T-helper 1 cell (primary cell): Measurements from ENCODE around the gene VASN.
A peak's percentile ranks its signal among the peaks of the same experiment; 100 is the strongest.

ENCODE experiments used
- DNase-seq, 5 donors: peaks; one replicate each; pipeline ENCODE4 v3.0.0-alpha.2; 2012 to 2020

The VASN gene

GRCh38 chr16:4354512-4355409, 16.9 kb upstream of the VASN start:
- no peak for DNase-seq

DNA sequence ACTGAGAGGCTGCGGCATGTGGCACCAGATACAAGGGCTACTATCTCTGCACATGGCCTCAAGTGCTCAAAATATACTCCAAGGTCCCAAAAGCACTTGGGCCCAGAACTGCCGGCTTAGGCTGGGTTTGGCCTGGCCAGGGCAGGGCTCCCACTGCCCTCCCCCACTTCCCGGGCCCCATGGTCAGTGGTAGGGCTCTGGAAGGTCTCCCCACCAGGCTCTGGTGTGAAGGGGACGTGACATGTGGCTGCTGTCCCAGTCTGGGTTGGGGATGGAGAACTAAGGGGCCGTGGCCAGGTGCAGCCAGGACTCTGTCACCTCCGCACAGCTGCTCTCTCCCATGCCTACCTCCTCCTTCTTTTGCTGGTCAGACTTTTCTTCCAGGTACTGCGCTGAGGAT, 14.8 kb upstream of the VASN start:
- DNase-seq: no peak

DNA sequence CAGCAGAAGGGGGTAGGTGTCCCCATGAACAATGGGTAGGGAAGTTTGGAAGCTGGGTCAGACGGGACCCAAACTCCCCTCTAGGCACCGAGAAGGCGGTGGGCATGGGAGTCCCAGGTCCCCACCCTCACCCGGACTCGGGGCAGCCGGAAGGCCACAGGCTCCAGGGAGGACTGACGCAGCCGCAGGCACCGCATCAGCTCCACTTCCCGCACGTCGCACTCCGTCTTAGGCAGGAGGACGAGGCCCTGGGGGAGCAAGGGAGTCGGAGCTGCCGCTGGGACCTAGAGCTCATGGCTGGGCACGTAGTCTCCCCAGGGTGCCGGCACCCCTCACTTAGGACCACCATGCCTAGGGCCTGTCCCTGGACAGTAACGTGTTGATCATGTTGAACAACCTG, 13.4 kb upstream of the VASN start:
- no peak for DNase-seq

GRCh38 chr16:4358831-4359561, 12.7 kb upstream of the VASN start:
- DNase-seq: peak in 4 of 5 donors; percentile 35 to 59 (median 52)

- no peak for DNase-seq
Observed at GRCh38 chr16:4359914-4360313, 11.7 kb upstream of the VASN start.

DNA sequence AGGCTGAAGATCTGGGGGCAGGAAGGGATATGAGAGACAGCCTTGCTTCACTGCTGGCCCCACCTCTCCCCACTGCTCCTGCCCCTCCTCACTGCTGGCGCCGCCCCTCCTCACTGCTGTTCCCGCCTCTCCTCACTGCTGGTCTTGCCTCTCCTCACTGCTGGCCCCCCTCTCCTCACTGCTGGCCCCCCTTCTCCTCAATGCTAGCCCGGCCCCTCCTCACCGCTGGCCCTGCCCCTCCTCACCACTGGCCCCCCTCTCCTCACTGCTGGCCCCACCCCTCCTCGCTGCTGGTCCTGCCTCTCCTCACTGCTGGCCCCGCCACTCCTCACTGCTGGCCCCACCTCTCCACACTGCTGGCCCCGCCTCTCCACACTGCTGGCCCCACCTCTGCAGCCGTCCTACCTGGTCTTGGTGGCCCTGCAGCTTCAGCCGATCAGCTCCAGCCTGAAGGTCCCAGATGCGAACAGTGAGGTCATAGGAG, 11.1 kb upstream of the VASN start:
- DNase-seq: no peak

GRCh38 chr16:4361033-4361943, 10.4 kb upstream of the VASN start:
- DNase-seq: no peak

GRCh38 chr16:4361944-4362311, 9.7 kb upstream of the VASN start:
- DNase-seq: no peak

DNA sequence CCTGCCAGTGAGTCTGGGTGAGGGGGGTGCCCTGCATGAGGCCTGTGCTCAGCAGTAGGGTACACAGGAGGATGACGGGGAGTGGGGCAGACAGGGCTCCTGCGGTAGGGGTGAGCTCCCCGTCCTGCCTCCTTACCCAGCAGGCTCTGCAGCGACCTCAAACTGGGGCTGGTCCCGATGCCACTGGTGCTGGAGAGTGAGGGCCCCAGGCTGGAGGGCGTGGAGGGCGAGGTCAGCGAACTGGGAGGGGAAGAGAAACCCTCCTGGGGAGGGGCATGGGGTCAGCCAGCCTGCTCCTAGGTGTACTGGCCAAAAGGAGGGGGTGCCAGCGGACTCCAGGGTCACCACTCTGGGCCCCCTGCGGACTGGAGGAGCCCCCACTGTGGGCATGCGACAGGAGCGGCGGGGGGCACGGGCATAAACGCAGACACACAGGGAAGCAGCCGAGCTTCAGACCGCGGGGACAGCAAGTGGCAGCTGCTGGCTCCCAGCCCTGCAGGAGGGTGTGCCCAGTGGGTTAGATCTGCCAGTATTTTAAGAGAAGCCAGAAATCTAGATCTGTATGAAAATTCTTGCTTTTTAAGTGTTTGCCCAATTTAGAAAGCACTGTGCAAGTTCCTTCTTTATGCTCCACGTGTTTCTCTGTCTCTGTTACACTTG, 9.0 kb upstream of the VASN start:
- no peak for DNase-seq

DNA sequence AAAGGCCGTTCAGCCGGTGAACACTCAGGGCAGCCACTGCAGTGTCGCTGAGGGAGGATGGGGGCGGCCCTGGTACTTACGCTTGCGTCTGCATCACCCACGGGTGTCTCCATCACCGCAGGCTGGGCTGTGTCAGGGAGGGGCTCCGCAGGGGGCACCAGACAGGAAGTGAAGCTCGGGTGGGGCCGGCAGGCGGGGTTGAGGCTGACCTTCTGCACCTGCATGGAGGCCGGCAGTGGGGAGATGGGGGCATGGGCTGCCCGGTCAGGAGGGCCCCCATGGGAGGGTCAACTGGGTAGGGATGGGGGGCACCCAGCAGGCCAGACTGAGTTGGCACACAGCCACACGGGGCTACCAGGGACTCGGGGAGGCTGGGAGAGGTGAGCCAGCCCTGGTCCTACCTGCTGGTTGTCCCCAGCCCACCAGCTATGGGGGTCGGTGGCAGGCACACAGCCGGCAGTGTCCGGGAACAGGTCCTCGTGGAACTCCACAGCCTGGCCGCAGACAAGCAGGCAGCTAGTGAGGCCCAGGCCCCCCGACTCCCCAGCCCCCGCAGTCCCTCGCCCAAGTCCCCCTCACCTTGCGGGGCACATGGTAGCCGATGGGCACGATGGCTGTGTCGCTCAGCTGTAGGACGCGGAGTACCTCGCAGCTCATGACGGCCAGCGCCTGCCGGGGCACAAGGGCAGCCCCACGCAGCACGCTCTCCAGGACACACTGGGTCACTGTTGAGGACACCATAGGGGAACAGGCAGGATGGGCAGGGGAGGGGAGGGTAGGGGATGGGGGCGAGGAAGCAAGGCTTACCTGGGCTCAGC, 7.2 kb upstream of the VASN start:
- DNase-seq: no peak

DNA sequence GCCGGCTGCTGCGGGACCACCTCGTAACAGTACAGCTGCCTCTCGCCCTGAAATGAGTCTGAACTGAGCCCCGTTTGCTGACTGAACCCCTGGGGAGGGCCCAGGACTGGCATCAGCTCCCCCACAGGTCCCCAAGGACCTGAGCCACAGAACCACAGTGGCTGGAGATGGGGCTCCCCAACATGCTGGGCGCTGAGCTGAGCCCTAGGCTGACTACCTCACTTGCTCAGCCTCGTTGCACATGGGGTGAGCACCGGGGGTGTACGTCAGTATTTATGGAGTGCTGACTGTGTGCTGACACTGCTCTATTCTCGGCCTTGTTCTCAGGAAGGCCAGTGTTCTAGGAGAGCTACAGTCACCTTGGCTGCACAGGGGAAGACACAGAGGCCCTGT, 6.6 kb upstream of the VASN start:
- no peak for DNase-seq

DNA sequence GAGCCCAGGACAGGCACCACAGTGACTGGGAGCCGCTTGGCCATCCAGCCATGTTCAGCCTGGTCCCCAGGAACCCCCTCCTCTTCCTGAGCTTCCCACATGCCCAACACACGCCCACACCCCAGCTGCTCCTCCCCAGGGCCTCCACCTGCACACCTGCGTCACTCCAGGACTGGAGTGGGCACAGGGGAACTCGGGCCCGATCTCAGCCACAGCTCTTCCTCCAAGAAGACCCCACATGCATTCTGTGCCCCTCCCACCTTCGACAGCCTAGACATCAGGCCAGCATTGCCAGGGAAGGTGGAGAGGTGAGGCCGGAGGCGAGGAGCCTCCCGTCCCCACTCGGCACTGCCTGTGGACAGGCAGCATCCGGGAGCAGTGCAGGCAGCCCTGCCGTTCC, 6.0 kb upstream of the VASN start:
- no peak for DNase-seq

DNA sequence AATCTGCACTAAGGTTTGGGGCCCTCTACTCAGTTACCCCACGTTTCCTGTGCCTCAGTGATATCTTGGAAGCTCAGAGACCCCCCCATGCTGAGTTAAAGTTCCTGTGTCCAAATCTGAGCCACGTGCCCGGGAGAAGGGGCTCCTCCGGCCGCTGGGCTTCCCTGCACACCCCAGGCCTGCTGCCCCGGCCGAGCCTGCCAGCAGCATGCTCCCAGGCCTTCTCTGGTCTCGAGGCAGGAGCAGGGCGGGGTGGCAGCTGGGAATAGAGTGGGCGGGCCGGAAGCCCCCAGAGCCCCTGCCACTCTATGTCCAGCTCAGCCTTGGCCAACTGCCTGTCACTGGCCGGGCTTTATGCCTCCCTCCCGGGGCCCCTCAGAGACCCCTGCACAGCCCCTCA, 5.6 kb upstream of the VASN start:
- no peak for DNase-seq

- DNase-seq: no peak
Observed at GRCh38 chr16:4367393-4367856, 4.2 kb upstream of the VASN start.

GRCh38 chr16:4369007-4369733, 2.5 kb upstream of the VASN start:
- no peak for DNase-seq

GRCh38 chr16:4370151-4370550, 1.5 kb upstream of the VASN start:
- no peak for DNase-seq

DNA sequence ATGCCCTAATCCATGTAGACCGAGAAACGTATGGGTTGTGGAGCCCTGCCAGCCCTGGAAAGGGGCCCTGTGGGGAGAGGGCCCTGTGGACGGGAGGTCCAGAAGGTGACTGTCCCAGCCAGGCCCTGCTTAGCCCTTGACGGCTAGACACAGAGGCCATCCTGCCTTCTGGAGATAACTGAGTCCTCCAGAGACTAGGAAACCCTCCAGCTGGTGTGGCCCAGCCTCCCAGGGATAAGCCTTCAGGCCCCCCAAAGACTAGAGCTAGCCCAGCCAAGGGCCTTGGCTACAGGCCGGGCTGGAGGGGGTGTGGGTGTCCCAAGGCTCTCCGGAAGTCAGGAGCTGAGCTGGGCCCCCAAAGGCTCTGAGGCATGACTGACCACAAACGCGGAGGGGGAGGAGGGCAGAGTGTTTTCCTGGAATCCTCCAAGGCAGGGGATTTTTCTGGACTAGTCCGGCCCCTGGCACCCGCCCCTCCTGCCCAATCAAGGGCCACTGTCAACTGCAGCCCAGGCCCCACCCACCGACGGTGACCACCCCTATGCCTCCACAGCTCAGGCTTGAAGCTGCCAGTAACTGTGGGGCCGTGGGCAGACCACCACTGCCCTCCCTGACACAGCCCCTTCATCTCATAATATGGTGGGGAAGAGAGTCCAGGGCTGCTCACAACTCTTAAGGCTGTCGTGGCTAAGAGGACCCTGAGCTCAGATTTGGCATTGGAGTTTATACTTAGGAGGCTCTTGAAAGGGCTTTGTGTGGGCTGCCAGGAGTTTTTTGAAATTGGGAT, 885 bp upstream of the VASN start:
- DNase-seq: no peak

- no peak for DNase-seq
Observed at GRCh38 chr16:4372001-4372577, 441 bp downstream of the VASN start.

GRCh38 chr16:4372578-4373355, 1.1 kb downstream of the VASN start:
- no peak for DNase-seq
